ENCODE measurements around the gene ETV2. TPM values are rescaled to one million over a fixed set of nuclear protein-coding genes. Genes with fewer than 3 reads are reported as not detected.

The ETV2 gene
- polyA plus RNA-seq, 6 donors from 2014 or later, result 0.61 TPM; not detected in 5

GRCh38 chr19:35612559-35613321 lies 28.8 kb upstream of the ETV2 start, which contains the start of gene HAUS5:
TSS of gene HAUS5 (plus strand) at chr19:35612735. CDS start at chr19:35612795, 60 bp downstream.
- H3K27me3 Mint-ChIP-seq, result no peaks in the 10 kb centered on the region
- peak within 1 kb of the TSS; percentile 97 to 99 (median 98) for H3K27ac Mint-ChIP-seq
- peak; percentile 65 to 72 for ATAC-seq (ENCODE audit: low read depth in 2 of 2)
- H3K36me3 Mint-ChIP-seq, result peaks cover 6 to 13% of the 10 kb centered on the region in 2 donors
- H3K4me1 Mint-ChIP-seq, result peaks cover 37 to 53% (median 41%) of the 10 kb centered on the region in 3 donors
- peaks cover 0 to 7% (median 4%) of the 10 kb centered on the region in 7 donors for H3K9me3 Mint-ChIP-seq
- peak within 1 kb of the TSS; percentile 82 to 95 (median 90) for H3K4me3 Mint-ChIP-seq
- DNase-seq, result peak; percentile 97

- ATAC-seq (ENCODE audit: low read depth in 2 of 2) (no peak), DNase-seq (no peak)
- Mint-ChIP-seq H3K27ac (peak overlapping the region in 4 of 6 donors; percentile 56 to 98 (median 94)), H3K27me3 (no peaks in the 10 kb centered on the region), H3K4me3 (peak overlapping the region; percentile 52 to 95 (median 88)), H3K9me3 (peaks cover 0 to 2% (median 0%) of the 10 kb centered on the region in 7 donors), H3K4me1 (peaks cover 33 to 48% (median 37%) of the 10 kb centered on the region in 3 donors), H3K36me3 (peaks cover 6 to 8% of the 10 kb centered on the region in 2 donors)
These were observed 28.0 kb upstream of the ETV2 start for GRCh38 chr19:35613574-35613973.

- ATAC-seq (ENCODE audit: low read depth in 2 of 2) (no peak), DNase-seq (no peak)
- peak overlapping the region in 1 of 6 donors; percentile 97 for H3K27ac Mint-ChIP-seq
- peaks cover 6 to 7% of the 10 kb centered on the region in 2 donors for H3K36me3 Mint-ChIP-seq
- peak overlapping the region in 2 of 8 donors; percentile 37 to 44 for H3K4me3 Mint-ChIP-seq
- peaks cover 24 to 34% (median 27%) of the 10 kb centered on the region in 3 donors for H3K4me1 Mint-ChIP-seq
- no peaks in the 10 kb centered on the region for H3K27me3 Mint-ChIP-seq
- H3K9me3 Mint-ChIP-seq, result no peaks in the 10 kb centered on the region
These were observed 26.5 kb upstream of the ETV2 start for GRCh38 chr19:35615036-35615435.

- Mint-ChIP-seq H3K4me3 (no peak overlapping the region), H3K9me3 (no peaks in the 10 kb centered on the region), H3K4me1 (peaks cover under 1 to 10% (median 3%) of the 10 kb centered on the region in 3 donors), H3K36me3 (peaks cover 6 to 23% of the 10 kb centered on the region in 2 donors), H3K27me3 (no peaks in the 10 kb centered on the region), H3K27ac (peak overlapping the region in 1 of 6 donors; percentile 7)
- ATAC-seq (ENCODE audit: low read depth in 2 of 2) (no peak), DNase-seq (no peak)
These were observed 22.7 kb upstream of the ETV2 start for GRCh38 chr19:35618857-35619256.

- no peak for DNase-seq
- no peaks in the 10 kb centered on the region for H3K9me3 Mint-ChIP-seq
- H3K36me3 Mint-ChIP-seq, result peaks cover 6 to 23% of the 10 kb centered on the region in 2 donors
- peaks cover 0 to 9% (median 3%) of the 10 kb centered on the region in 3 donors for H3K4me1 Mint-ChIP-seq
- no peak for ATAC-seq (ENCODE audit: low read depth in 2 of 2)
- H3K27ac Mint-ChIP-seq, result peak overlapping the region in 1 of 6 donors; percentile 72
- H3K27me3 Mint-ChIP-seq, result no peaks in the 10 kb centered on the region
- no peak overlapping the region for H3K4me3 Mint-ChIP-seq
These were observed 22.1 kb upstream of the ETV2 start for GRCh38 chr19:35619290-35619923.

- H3K27ac Mint-ChIP-seq, result peak overlapping the region in 1 of 6 donors; percentile 72
These were observed 21.5 kb upstream of the ETV2 start for GRCh38 chr19:35620001-35620400.

GRCh38 chr19:35621708-35622107 lies 19.8 kb upstream of the ETV2 start:
- Mint-ChIP-seq H3K4me3 (peak overlapping the region in 2 of 8 donors; percentile 13 to 24), H3K27me3 (no peaks in the 10 kb centered on the region), H3K27ac (peak overlapping the region in 1 of 6 donors; percentile 58), H3K36me3 (peaks cover 0 to 15% of the 10 kb centered on the region in 2 donors), H3K4me1 (peaks cover 0 to 5% (median 0%) of the 10 kb centered on the region in 3 donors), H3K9me3 (no peaks in the 10 kb centered on the region)
- ATAC-seq (ENCODE audit: low read depth in 2 of 2) (no peak), DNase-seq (no peak)

More at GRCh38 chr19:35620001-35620400, 21.5 kb upstream of the ETV2 start:
- ATAC-seq (ENCODE audit: low read depth in 2 of 2) (no peak), DNase-seq (no peak)
- no peaks in the 10 kb centered on the region for H3K9me3 Mint-ChIP-seq
- H3K4me1 Mint-ChIP-seq, result peaks cover 0 to 9% (median 3%) of the 10 kb centered on the region in 3 donors
- H3K4me3 Mint-ChIP-seq, result peak overlapping the region in 1 of 8 donors; percentile 68
- peaks cover 6 to 23% of the 10 kb centered on the region in 2 donors for H3K36me3 Mint-ChIP-seq
- H3K27me3 Mint-ChIP-seq, result no peaks in the 10 kb centered on the region

- ATAC-seq (ENCODE audit: low read depth in 2 of 2), result no peak
- Mint-ChIP-seq H3K9me3 (no peaks in the 10 kb centered on the region), H3K4me3 (peak overlapping the region in 1 of 8 donors; percentile 18), H3K4me1 (peaks cover 0 to 5% (median 0%) of the 10 kb centered on the region in 3 donors), H3K27ac (no peak overlapping the region), H3K27me3 (no peaks in the 10 kb centered on the region), H3K36me3 (peaks cover 0 to 15% of the 10 kb centered on the region in 2 donors)
- no peak for DNase-seq
These were observed 18.8 kb upstream of the ETV2 start for GRCh38 chr19:35622750-35623149.

GRCh38 chr19:35623327-35624010 lies 18.1 kb upstream of the ETV2 start:
- no peak for DNase-seq
- Mint-ChIP-seq H3K27ac (peak overlapping the region in 3 of 6 donors; percentile 47 to 51 (median 50)), H3K27me3 (no peaks in the 10 kb centered on the region), H3K4me1 (peaks cover 5 to 9% (median 7%) of the 10 kb centered on the region in 3 donors), H3K9me3 (no peaks in the 10 kb centered on the region), H3K4me3 (peak overlapping the region in 1 of 8 donors; percentile 18), H3K36me3 (peaks cover 0 to 15% of the 10 kb centered on the region in 2 donors)
- ATAC-seq (ENCODE audit: low read depth in 2 of 2), result no peak

GRCh38 chr19:35628264-35628564 lies 13.3 kb upstream of the ETV2 start:
- Mint-ChIP-seq H3K36me3 (peaks cover 9 to 30% of the 10 kb centered on the region in 2 donors), H3K27me3 (no peaks in the 10 kb centered on the region), H3K9me3 (no peaks in the 10 kb centered on the region), H3K4me3 (peak overlapping the region; percentile 89 to 100 (median 98)), H3K4me1 (peaks cover 16 to 41% (median 25%) of the 10 kb centered on the region in 3 donors), H3K27ac (peak overlapping the region; percentile 97 to 99 (median 98))
- DNase-seq (no peak), ATAC-seq (ENCODE audit: low read depth in 2 of 2) (no peak)

GRCh38 chr19:35628565-35629331 lies 12.8 kb upstream of the ETV2 start, which contains the start of gene RBM42:
TSS of gene RBM42 (plus strand) at chr19:35629036. CDS start at chr19:35629154, 118 bp downstream.
- ATAC-seq (ENCODE audit: low read depth in 2 of 2), result peak; percentile 98 to 99
- Mint-ChIP-seq H3K4me3 (peak within 1 kb of the TSS; percentile 89 to 100 (median 98)), H3K27me3 (no peaks in the 10 kb centered on the region), H3K9me3 (no peaks in the 10 kb centered on the region), H3K4me1 (peaks cover 18 to 45% (median 25%) of the 10 kb centered on the region in 3 donors), H3K36me3 (peaks cover 9 to 36% of the 10 kb centered on the region in 2 donors), H3K27ac (peak within 1 kb of the TSS; percentile 97 to 99 (median 98))
- peak; percentile 98 for DNase-seq

GRCh38 chr19:35629332-35629633 lies 12.3 kb upstream of the ETV2 start:
- H3K4me1 Mint-ChIP-seq, result peaks cover 18 to 45% (median 25%) of the 10 kb centered on the region in 3 donors
- H3K27ac Mint-ChIP-seq, result peak overlapping the region; percentile 97 to 99 (median 98)
- ATAC-seq (ENCODE audit: low read depth in 2 of 2) (no peak), DNase-seq (no peak)
- H3K9me3 Mint-ChIP-seq, result no peaks in the 10 kb centered on the region
- peaks cover 9 to 36% of the 10 kb centered on the region in 2 donors for H3K36me3 Mint-ChIP-seq
- peak overlapping the region; percentile 89 to 100 (median 98) for H3K4me3 Mint-ChIP-seq
- no peaks in the 10 kb centered on the region for H3K27me3 Mint-ChIP-seq

Measured in naive B cell (primary cell).